DOHH2 (cell line): ENCODE measurements around the gene DNAJB9.

Experiments
- EZH2phosphoT487 ChIP-seq: fragments of 200-600 bp; sonication (generic); IDR thresholded peaks from 2 replicates; pipeline ENCODE4 v1.6.1; 2017; ENCODE audit warnings: borderline replicate concordance, mild to moderate bottlenecking, antibody characterized with exemption, low read length, moderate library complexity, mixed read lengths
- TF ChIP-seq, protein P1 (sequence below): fragments of 200-600 bp; sonication (generic); IDR thresholded peaks from one replicate; pipeline ENCODE4 v1.5.1; 2014; ENCODE audit warnings: antibody characterized with exemption, mild to moderate bottlenecking, low read depth, low read length; ENCODE audit not compliant: poor library complexity, severe bottlenecking

- TF ChIP-seq, protein P1, sequence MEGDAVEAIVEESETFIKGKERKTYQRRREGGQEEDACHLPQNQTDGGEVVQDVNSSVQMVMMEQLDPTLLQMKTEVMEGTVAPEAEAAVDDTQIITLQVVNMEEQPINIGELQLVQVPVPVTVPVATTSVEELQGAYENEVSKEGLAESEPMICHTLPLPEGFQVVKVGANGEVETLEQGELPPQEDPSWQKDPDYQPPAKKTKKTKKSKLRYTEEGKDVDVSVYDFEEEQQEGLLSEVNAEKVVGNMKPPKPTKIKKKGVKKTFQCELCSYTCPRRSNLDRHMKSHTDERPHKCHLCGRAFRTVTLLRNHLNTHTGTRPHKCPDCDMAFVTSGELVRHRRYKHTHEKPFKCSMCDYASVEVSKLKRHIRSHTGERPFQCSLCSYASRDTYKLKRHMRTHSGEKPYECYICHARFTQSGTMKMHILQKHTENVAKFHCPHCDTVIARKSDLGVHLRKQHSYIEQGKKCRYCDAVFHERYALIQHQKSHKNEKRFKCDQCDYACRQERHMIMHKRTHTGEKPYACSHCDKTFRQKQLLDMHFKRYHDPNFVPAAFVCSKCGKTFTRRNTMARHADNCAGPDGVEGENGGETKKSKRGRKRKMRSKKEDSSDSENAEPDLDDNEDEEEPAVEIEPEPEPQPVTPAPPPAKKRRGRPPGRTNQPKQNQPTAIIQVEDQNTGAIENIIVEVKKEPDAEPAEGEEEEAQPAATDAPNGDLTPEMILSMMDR = no peak
- TF ChIP-seq EZH2phosphoT487 = no peak
These were observed 46.9 kb upstream of the DNAJB9 start for GRCh38 chr7:108522780-108523179.
